ENCODE measurements around the gene IL3.

IL3 gene

DNA sequence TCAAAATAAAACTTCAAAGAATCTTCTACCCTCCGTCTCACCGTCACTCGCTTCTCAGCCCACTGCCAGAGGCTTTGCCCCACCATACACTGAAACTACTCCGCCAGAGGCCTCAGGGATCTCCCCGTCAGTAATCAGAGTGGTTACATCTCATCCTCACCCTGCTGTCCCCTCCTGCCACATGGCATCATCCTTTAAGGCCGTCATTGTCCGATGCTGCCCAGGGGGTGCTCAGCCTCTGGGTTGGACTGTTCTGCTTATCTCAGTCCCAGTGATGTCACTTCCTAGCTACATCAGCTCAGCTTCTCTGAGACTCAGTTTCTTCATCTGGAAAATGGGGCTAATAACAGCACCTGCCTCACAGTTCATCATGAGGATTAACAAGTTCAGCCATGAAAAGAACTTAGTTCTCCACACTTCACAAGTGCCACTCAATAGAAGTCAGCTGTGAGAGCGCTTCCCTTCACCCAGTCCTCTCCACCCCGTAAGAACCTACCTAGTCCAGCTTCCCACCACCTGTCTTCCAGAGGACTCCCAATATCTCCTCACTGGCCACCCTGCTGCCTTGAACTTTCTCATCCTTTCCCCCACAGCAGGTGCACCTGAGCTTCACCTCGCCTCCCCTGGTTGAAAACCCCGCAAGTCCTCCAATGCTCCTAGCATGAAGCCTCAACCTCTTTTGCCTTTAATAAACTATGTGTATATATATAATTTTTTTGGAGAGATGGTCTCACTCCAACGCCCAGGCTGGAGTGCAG lies 2.8 kb upstream of the IL3 start:
- DNase-seq (ENCODE audit: low spot score): no peak

DNA sequence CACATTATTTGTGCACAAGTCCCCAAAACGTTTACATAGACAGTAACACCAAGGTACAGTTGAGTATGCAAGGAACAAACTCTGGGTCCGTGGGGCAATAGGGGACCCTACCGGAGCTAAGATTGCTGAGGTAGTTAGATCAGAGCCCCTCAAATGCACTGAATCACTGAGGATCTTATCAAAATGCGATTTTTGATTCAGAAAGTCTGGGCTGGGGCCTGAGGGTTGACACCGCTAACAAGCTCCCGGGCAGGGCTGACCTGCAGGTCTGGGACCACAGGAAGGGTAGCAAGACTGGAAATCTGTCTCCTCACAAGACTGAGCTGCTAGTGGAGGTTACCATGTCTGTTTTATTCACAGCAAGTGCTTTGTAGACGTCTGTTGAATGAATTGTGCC lies 1.8 kb upstream of the IL3 start:
- no peak for DNase-seq (ENCODE audit: low spot score)

DNA sequence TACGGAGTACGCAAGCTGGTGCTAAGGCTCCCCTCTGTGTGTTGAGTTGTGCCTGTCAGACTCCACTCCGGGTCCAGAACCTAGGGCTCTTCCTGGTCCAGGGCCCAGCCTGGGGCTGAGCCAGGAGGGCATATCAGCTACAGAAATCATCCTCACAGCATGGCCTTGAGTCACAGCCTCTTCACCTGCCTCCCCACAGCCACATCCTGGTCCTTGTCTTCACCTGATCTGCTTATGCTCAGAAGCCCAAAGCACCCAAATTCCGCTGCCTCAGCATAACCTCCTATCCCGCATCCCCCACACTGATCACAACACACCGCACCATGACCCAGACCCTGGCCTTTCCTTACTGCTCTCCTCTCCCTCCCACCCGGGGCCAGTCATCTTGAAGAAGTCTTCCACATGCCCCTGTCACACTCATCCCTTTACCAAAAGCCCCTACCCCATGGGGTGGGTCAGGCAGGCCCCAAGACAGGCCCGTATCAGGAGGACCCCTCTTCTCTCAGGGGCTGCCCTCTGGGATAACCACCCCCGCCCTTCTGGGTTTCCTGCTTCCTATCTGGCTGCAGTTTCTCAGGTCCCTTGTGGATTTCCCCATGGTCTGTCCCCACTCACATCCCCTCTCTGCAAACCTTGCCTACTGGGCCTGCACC lies 1.3 kb upstream of the IL3 start:
- DNase-seq (ENCODE audit: low spot score): no peak

DNA sequence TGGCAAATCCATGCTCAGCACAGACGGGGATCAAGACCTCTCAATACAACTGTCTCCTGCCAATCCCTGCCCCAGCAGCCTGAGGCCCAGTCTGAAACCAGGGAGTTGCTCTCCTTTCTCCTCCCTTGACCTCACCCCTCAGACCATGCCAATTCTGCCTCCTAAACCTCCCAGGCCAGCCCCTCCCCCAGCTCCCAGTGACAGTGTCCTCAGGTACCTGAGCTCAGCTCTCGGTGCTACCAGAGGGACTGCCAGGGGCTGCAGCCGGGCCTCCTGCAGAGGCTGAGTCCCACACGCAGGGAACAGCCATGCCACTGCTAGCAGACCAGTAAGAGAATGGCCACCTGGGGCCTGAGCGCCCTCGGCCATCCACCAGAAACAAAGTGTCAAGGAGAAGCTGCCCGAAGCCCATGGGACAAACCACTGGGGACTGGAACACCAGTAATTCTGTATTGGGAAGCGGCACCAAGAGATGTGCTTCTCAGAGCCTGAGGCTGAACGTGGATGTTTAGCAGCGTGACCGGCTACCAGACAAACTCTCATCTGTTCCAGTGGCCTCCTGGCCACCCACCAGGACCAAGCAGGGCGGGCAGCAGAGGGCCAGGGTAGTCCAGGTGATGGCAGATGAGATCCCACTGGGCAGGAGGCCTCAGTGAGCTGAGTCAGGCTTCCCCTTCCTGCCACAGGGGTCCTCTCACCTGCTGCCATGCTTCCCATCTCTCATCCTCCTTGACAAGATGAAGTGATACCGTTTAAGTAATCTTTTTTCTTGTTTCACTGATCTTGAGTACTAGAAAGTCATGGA lies 557 bp upstream of the IL3 start:
- no peak for DNase-seq (ENCODE audit: low spot score)

DNA sequence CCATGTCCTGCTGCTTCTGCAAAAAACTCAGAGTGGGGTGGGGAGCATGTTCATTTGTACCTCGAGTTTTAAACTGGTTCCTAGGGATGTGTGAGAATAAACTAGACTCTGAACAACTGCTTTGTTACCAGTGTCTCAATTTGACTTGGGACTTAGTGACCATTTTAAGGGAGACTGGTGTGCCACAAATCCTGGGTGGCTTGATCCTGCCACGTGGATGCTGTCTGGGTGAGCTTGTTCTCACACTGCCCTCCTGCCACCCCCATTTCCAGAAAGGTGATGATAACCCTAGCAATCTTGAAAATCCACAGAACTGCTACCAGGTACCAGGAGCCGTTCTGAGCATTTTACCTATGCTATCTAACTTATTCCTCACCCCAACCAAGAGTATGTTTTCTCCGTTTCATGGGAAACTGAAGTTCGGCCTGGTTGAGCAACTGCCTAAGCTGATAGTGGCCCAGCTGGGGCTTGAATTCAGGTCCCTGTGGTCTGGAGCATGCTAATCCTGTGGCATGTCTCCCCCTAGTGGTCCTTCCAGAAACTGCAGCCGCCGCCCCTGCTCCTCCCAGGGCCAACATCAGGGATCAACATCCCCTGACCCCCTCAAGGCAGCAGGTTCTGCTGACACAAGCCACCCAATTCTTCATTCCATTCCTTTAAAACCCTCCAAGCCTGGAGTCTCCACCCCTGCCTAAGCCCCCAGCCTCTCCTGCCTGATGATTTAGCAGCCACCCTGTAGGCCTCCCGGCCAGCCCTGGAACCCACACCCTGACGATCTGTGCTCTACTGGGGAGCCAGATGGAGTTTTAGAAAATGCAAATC lies 2.8 kb downstream of the IL3 start:
- peak; percentile 26 for DNase-seq (ENCODE audit: low spot score)

DNA sequence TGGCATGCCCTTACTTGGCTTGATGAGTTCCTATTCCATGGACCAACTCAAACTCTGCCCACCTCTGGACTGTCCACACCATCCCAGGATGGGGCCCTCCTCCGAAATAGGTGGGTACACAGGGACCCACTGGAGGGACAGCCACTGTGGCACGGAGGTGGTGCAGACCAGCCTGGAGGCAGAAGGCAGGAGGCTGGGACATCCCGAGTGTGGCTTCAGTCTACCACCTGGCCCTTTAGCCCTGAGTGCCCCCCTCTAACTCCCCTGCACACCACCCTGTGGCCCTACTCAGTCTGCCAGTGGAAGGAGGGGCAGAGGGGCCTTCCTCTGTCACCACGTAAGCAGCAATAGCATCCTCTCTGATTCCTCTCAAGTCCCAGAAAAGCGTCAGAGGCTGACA lies 3.7 kb downstream of the IL3 start:
- no peak for DNase-seq (ENCODE audit: low spot score)

DNA sequence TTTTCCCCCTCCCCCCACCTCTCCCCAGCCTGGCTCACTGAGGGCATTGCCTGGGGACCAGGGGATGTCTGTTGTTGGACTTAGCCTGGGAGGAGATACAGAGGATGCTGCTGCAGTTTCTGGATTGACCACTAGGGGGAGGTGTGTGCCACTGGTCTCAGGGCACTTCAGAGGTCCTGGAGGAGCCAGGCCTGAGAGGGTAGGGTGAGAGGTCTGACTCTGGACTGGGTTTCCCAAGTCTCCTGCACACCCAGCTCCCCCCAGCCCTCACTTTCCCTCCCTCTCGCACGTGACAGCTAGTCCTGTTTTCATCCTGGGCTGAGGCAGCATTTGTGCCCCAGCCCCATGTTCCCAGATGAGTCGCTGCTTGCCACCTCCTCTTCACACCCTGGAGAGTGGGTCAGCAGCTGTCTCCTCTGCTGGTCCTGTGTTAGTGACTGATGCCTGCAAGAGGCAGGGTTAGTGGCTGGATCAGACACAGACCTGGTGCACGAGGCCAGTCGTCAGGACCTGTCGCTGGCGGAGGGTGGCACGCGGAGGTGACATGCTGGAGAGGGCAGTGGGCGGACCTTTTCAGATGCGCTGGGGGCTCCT lies 4.4 kb downstream of the IL3 start:
- DNase-seq (ENCODE audit: low spot score): peak; percentile 57

DNA sequence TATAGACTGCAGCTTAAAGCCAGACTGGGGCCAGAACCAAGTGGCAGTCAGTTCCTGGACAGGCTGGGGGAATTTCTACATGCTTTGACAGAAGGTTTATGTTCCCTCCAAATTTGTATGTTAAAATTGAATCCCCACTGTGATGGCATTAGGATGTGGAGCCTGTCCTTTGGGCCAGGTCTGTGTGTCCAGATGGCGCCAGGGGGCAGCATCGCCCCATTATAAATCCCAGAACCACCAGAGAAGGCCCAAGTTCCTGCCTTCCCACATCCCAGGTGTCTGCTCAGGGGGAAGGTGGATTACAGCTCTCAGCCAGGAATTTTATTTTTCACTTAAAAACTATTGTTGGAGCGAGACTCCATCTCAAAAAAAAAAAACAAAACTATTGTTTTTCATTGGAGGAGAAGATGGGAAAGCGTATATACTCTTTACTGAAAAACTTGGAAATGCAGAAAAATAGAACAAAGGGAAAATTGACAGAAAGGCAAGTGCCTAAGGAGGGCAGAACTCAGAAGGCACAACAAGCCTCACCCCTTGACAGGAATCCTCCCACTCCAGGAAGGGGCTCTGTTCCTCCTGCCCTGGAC lies 5.0 kb downstream of the IL3 start:
- peak; percentile 36 for DNase-seq (ENCODE audit: low spot score)

DNA sequence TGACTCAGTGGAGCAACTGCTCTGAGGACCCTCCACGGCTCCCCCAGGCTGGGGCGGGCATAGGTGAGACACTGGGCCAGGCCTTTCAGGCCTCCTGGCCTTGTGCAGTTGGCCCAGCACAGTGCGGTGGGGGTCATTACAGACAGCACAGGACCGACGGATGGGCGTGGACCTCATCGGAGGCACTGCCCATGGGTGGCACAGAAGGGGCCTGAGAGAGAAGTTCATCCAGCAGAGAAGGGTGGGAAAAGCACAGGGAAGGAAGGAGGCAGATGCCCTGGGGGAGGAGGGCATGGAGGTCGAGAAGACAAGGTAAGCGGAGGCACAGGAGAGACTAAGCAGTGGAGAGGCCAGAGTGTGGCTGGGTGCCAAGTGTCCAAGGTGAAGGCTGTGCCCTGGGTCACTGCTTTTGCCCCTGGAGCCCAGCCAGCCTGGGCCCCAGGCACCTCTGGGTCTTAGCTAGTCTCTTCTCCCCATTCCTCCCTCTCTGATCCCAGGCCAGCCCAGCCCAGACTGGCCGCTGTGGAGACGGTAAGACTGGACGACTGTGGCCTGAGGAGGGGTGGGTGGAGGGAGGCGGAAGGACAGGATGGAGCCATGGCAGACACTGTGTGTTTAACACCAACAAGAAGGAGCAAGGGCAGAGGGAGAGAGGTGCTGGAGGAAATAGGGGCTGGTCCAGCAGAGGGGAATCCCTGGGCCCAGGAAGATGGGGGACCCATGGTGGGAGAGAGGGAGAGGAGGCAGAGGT lies 5.7 kb downstream of the IL3 start:
- DNase-seq (ENCODE audit: low spot score): no peak

DNA sequence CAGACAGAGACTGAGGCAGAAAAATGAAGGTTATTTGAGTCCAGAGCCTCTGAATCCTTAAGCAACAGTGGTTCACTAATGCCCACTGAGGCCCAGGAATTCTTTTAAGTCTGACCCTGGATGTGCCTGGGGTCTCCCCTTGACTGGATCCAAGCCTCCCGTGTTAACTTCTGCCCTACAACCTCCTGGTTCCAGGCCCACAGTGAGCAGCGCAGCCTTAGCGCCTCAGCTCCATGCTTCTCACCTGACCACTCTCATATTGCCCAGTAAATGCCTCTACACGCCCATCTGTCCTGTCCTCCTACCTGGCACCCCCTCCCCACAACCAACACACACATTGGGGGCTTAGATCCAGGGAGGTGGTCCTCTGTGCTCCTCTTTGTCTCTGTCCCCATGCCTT lies 6.4 kb downstream of the IL3 start:
- no peak for DNase-seq (ENCODE audit: low spot score)

DNA sequence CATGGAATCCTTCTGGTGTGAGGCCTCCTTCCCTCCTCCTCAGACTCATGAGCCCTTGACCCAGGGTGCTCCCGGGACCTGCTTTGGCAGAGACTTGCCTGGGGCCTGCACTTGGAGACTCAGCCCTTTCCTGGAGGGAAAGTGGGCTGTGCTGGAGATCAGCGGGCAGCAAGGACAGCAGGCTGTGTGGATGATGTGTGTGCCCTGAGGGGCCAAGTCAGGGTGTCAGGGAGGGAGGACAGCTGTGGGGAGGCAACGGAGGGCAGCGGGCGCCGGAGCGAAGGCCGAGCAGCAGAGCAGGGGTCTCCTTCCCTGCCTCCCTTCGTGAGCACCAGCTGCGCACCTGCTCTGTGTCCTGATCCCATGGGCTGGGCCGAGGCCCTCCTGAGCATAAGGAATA lies 7.0 kb downstream of the IL3 start:
- no peak for DNase-seq (ENCODE audit: low spot score)

DNA sequence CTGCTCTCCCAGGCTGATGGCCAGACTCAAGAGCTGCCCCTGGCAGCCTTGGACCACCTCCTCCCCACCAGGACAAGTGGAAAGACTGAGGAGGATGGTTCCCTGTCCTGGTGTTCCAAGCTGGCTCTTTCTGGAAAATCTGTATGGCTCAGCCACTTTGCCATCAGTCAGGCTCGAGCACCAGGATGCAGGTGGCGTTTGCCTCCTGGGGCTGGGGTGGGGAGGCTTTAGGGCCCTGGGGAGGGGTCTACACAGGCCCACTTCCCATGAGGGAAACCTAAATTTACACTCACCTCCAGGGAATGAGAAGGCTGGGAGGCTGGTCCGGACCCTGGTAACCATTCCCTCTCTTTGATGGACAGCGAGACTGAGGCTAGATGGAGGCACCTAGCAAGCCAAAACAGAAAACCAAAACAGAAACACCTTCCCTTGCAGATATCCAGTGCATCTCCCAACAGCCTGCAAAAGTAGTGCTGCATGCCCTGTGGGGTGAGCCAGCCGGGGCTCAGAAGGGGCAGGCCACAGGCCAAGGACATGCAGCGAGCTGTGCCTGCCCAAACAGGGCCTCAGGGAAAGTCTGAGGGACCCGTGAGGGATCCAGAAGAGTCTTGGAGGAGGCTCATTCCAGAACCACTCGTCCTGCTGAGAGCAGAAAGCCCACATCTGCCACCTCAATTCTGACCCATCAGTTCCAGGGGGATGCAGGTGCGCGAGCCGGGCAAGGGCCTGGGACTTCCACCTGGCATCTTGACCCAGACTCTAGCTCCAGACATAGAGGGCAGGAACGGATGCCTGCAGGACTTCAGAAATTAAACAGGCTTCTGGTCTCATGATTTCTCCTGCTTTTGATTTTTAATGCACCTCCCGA lies 7.7 kb downstream of the IL3 start:
- DNase-seq (ENCODE audit: low spot score): no peak

DNA sequence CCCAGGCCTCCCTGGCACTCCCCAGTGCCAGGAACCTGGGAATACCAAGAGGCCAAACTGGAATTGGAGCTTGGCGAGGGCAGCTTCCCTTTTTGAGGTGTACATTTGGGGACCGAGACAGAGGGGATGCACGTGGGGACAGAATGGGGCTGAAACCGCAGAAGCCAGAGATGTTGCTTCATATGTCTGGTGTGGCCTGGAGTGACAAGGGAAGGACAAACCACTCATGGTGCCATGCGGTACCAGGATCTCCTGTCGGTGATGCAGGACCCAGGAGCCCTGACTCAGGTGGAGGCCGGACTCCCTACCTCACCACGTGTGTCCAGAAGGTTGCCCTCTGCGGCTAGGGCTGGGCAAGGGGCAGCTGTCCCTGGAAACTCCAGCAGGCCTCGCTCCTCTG lies 9.1 kb downstream of the IL3 start:
- DNase-seq (ENCODE audit: low spot score): no peak

DNA sequence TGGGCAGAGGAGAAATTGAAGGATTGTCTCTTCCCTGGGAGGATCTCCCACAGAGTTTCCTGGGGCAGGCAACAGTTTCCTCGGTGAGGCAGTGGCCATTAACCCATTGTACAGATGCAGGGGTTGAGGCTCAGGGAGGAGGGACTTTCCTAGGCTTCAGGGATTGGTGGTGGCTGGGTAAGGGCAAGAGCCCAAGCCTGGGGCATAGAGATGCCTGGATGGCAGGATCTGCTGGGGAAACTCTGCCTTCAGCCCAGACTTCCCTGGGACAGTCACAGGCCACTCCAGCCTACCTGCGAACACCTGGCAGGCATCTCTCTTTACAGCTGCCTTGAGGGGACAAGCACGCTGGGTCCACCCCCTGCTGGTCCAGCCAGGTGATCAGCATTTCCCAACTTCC lies 9.5 kb downstream of the IL3 start:
- no peak for DNase-seq (ENCODE audit: low spot score)

DNA sequence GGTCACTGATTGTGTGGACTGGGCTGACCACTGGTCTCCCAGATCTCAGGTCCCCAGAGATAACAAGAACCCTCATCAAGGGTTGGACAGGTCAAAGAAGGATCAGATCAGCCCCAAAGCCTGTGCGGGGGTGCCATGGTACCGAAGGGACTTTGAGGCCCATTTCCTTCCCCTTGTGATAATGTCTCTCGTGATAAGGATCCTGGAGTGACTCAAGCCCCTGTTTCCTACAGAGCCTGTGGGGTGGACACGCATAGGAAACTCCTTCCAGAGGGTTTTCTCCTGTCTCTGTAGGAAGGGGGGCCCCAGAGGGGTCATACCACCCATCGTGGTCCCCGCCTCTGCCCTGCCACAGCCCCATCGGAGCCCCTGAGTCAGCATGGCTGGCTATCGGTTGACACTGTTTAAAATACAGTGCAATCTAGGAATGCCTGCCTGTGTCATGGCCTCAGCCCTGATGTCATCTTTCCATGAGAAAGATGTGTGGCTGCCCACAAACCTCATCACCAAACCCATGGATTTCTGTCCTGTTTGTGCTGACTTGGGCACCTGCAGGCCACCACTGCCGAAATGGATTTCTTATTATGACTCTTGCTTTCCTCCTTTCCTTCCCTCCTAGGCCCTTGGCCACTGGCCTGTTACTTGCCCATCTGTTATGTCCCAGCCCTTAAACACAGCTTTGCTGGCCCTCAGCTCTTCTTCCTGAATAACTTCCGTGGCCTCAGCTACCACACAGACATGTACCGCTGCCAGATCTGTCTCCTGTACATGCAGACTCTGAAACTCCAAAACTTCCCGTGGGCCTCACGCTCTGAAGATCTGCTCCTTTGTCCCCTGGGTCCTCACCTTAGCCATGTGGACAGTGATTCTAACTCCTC lies 10.2 kb downstream of the IL3 start:
- no peak for DNase-seq (ENCODE audit: low spot score)

DNA sequence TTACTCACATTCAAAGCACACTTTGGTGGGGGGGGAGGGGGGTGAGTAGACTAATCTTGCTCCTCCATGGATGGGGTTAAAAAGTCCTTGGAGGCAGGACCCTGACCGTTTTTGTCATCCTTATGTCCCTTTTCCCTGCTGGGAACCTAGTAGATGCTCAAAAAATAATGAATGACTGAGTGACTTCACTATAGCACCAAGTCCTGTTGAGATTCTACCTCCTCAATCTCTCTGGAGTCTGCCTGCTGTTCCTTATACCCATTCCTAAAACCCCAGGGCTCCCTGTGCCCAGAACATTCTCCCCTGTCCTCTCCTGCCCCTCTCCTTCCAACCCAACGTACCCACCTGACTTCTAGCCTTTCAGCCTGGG lies 10.9 kb downstream of the IL3 start:
- no peak for DNase-seq (ENCODE audit: low spot score)

DNA sequence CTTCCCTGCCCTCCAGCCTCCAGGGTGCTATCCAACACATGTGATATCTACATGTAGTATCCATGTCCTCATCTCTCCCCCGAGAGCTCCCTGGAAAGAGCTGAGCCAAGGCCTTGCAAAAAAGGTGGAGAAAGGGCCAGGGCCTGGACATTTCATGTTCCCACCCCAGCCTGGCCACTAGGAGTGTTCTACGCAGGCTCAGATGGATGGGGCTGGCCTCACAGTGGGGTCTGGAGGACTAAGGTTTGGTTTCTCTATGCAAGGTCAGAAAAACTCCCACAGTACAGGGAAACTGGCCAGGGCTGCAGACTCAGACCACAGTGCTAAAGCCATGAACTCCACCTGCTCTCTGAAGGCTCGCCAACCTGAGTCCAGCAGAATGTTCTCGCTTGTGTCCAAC lies 11.6 kb downstream of the IL3 start:
- no peak for DNase-seq (ENCODE audit: low spot score)

DNA sequence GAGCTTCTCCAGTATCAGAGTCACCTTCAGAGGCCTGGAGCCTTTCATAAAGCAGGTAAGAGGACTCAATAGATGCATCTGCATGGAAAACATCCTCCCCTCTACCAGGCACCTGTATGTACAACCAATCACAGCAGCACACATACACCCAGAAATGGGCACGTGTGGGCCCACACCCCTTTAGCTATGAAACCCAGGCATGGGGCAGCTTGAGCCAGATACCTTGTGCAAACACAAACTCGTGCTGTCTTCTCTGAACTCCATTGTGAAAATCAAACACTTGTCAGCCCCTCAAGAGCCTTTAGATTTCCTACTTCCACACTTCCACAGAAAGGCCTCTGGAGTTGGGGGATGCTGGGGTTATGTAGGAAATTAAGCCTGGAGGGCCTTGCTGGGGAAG lies 12.1 kb downstream of the IL3 start:
- no peak for DNase-seq (ENCODE audit: low spot score)

Measured in COLO829 (cell line).